ENCODE measurements around the gene PELI1.

- TF ChIP-seq CTCF (conservative IDR thresholded peaks at IDR 0.05 in 1 of 2, IDR thresholded peaks at IDR 0.05 in 1 of 2; ENCODE audit: extremely low read depth in 1 of 2, insufficient read depth in 1 of 2, low read depth in 1 of 2, low read length in 2 of 2): no peak
- TF ChIP-seq EZH2 (IDR thresholded peaks at IDR 0.05; ENCODE audit: borderline replicate concordance, low read length): no peak
Observed at GRCh38 chr2:64112016-64112415, 32.2 kb downstream of the PELI1 start.

Data from mammary epithelial cell (primary cell).